HG02759 (cell line): Measurements from ENCODE around the gene FTHL17.

Experiments
- ATAC-seq: cut with Tn5 transposase; IDR thresholded peaks from one replicate; pipeline ENCODE4 v1.9.1; 2021; ENCODE audit warnings: mild to moderate bottlenecking, moderate library complexity; ENCODE audit not compliant: unreplicated experiment

FTHL17 gene

GRCh38 chrX:31039327-31039711, 32.5 kb downstream of the FTHL17 start:
- peak; percentile 43 for ATAC-seq

DNA sequence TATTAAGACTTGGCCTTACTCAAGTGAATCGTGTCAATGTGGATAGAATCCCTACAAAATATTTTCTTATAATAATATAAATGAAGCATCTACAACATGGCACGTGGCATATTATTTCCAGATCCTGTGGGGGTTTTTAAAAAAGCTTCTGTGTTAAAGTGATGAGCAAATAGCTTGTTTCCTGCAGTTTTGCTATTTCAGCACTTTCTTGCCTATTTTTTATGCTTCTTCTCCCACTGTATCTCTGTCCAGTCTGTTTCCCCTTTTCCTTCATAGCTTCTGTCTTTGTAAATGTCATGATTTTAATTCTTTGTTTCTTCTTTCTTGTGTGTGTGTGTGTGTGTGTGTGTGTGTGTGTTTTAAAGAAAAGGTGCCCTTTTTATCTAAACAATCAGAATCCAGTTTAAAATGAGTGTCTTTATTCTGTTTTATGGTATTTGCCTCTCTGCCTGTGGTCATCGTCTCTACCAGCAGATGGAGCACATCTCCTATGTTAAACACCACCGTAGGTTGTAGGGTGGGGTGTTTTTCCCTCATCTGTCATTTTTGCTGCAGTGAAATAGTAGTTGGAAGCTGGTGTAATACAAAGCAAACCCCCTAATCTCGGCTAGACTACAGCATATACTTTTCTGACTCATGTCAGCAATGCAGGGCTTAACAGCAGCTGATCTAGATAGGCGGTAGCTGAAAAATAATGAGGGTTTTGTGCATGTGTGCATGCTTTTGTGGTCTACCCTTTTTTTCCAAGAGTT, 33.1 kb downstream of the FTHL17 start:
- ATAC-seq: peak; percentile 80

DNA sequence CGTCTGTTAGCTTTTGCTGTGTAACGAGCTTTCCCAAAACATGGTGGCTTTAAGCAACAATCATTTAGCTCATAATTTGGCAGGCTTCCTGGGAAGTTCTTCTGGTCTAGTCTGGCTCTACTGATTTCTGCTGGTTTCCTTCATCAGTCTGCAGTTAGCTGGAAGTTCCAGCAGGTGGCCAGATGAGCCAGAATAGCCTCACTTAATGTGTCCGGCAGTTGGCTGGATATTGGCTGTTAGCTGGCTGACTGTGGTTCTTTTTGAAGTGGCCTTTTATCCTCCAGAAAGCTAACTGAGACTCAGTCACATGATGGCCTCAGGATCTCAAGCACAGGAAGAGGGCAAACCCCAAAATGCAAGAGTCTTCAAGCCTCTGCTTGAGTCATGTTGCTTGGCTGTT, 34.9 kb downstream of the FTHL17 start:
- peak; percentile 67 for ATAC-seq

DNA sequence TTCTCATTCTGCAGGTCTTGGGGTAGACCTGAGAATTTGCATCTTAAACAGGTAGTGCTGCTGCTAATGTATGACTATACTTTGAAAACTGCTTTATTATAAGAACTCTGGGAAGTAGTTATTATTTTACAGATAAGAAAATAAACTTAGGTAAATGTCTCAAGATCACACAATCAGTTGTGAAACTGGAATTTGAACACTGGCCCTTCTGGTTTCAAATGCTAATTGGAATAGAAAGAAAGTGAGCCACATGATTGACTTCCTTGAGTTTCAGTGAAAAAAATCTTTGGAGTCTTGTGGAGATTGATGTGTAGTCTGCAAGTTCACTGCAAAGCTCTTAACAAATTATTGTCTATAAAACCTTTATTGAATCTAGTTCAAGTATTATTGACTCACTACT, 44.5 kb downstream of the FTHL17 start:
- no peak for ATAC-seq

DNA sequence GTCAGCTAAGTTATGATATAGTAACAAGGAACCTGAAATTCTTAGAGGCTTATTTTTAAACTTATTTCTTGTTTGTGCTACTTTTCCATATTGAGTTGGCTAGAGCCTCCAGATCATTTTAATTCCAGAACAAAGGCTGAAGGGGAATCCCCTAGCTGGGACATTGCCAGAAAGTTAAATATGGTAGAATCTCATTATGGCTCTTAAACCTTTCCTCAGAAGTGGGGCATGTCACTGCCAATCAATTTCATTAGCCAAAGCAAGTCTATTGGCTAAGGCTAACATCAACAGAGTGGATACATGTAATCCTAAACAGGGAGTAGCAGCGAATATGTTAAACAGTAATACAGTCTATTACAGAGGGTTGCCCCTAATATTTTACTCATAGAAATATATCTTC, 47.0 kb downstream of the FTHL17 start:
- no peak for ATAC-seq

GRCh38 chrX:31021537-31021936, 50.3 kb downstream of the FTHL17 start:
- no peak for ATAC-seq
